ENCODE results near the gene DERL3.

DNA sequence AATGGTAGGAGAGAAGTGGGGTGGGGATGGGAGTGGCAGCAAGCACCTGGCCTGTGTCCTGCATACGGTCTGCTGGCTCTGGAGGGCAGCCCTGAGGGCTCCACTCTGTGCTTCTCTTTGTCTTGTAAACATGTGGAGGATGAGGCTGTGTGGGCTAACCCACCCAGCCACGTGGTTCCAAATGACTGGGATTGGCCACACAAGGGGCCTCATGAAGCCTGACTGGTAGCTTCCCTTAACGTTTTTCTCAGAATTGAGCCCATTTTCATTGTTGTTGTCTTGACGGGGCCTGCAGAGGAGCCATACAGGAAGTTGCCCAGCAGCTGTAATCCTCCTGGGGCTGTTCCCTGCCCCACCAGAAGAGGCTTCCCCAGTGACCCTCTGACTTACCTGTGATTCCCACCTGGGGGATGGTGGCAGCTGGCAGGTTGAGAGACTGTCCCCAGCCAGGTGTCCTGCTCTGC, 18.0 kb downstream of the DERL3 start:
- TF ChIP-seq, protein P1, sequence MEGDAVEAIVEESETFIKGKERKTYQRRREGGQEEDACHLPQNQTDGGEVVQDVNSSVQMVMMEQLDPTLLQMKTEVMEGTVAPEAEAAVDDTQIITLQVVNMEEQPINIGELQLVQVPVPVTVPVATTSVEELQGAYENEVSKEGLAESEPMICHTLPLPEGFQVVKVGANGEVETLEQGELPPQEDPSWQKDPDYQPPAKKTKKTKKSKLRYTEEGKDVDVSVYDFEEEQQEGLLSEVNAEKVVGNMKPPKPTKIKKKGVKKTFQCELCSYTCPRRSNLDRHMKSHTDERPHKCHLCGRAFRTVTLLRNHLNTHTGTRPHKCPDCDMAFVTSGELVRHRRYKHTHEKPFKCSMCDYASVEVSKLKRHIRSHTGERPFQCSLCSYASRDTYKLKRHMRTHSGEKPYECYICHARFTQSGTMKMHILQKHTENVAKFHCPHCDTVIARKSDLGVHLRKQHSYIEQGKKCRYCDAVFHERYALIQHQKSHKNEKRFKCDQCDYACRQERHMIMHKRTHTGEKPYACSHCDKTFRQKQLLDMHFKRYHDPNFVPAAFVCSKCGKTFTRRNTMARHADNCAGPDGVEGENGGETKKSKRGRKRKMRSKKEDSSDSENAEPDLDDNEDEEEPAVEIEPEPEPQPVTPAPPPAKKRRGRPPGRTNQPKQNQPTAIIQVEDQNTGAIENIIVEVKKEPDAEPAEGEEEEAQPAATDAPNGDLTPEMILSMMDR (IDR thresholded peaks at IDR 0.05), result no peak
- no peak for TF ChIP-seq POLR2A (IDR thresholded peaks at IDR 0.05)

All from transverse colon (tissue), 3 donors.